ENCODE data around the gene GJA10.

The GJA10 gene

DNA sequence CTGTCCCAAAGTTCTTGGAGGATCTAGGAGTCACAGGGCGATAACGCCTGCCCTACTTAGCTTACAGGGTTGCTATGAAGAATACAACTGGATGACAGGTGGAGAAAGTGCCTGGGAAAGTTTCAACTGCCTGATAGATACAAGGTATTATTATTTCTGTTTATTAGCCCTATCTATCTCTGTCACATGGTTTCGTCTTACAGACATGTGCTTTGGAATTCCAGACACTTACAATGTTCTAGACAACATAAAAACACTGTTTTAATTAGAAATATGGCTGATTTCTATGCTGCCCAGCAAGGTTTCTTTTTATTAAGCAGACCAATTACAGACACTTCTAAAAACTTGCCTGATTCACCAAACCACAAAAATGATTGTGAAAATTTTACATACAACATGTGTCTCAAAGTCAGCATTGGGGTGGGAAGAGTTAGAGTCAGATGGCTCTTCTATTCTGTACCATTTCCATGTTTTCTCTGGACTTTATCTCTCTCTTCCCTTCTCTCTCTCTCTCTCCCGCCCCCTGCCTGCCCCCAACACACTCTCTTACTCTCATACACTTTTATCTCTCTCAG is 50.0 kb downstream of the GJA10 start:
- Histone ChIP-seq H3K27me3 (ENCODE audit: low read depth) (no peaks in the 10 kb centered on the region), H3K9me3 (no peaks in the 10 kb centered on the region), H3K36me3 (replicated peaks) (no peaks in the 10 kb centered on the region), H3K4me1 (no peaks in the 10 kb centered on the region), H3K4me3 (no peak overlapping the region)
- no peak for DNase-seq (ENCODE audit: low spot score in 2 of 2)
- in situ Hi-C loops (cut with MboI; ENCODE audit: low sequenced_read_pairs) = no loop called here

DNA sequence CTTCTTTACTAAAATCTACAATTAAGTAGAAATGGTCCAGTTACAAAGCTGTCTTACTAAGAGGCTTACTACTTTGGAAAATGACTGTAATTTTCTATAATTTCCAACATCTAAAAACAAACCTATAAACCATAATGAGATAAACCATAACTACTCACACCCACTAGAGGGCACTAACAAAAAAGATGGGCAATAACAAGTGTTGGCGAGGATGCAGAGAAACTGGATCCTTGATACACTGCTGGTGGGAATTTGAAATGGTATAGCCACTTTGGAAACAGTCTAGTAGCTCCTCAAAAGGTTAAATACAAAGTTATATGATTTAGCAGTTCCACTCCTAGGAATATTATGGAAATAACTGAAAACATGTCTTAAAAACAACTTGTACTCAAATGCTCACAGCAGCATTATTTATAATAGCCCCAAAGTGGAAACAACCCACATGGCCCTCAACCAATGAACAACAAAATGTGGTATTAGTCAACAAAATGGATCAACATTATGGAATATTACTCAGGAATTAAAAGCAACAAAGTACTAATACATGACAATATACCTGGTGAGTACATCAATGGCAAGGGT is 50.6 kb downstream of the GJA10 start:
- H3K4me3 ChIP-seq = no peak overlapping the region
- no peak for DNase-seq (ENCODE audit: low spot score in 2 of 2)
- no peaks in the 10 kb centered on the region for H3K36me3 ChIP-seq (replicated peaks)
- no peaks in the 10 kb centered on the region for H3K4me1 ChIP-seq
- H3K27me3 ChIP-seq (ENCODE audit: low read depth) = no peaks in the 10 kb centered on the region
- in situ Hi-C loops (cut with MboI; ENCODE audit: low sequenced_read_pairs) = no loop called here
- H3K9me3 ChIP-seq = no peaks in the 10 kb centered on the region
